DND-41 (cell line): ENCODE data around the gene KRT78.

Experiments
- ATAC-seq: fragments of 200-7000 bp; cut with Tn5 transposase; 3 replicates; pipeline ENCODE4 v1.9.1; 2021; ENCODE audit warnings: low read depth; ENCODE audit not compliant: insufficient read depth
- DNase-seq: peaks from one replicate; pipeline ENCODE4 v3.0.0-alpha.2; 2020
- H2AFZ ChIP-seq: 2 replicates; pipeline ENCODE4 v1.6.0; 2012; ENCODE audit warnings: low read depth, low read length
- H3K27ac ChIP-seq: 2 replicates; pipeline ENCODE4 v1.5.1; 2012; ENCODE audit warnings: low read length, inconsistent platforms
- H3K27me3 ChIP-seq: fragments of 200-600 bp; sonication (generic); 2 replicates; pipeline ENCODE4 v1.6.0; 2012; ENCODE audit warnings: low read length, mild to moderate bottlenecking, inconsistent platforms; ENCODE audit not compliant: insufficient read depth, poor library complexity
- H3K36me3 ChIP-seq: 2 replicates; pipeline ENCODE4 v1.5.1; 2012; ENCODE audit warnings: low read length, inconsistent platforms; ENCODE audit not compliant: insufficient read depth
- H3K4me1 ChIP-seq: 2 replicates; pipeline ENCODE4 v1.5.1; 2012; ENCODE audit warnings: mild to moderate bottlenecking, low read length; ENCODE audit not compliant: insufficient read depth
- H3K4me2 ChIP-seq: 2 replicates; pipeline ENCODE4 v1.6.0; 2012; ENCODE audit warnings: mild to moderate bottlenecking, moderate library complexity, low read length, inconsistent platforms; ENCODE audit not compliant: insufficient read depth
- H3K4me3 ChIP-seq, 2 experiments: fragments of 200-600 bp in 1 of 2; shearing (Covaris generic) in 1 of 2; 2 replicates each; pipeline ENCODE4 v1.5.1; 2012 to 2016; ENCODE audit warnings: inconsistent platforms in 2 of 2, low read length in 2 of 2, mild to moderate bottlenecking in 2 of 2, low read depth in 1 of 2, moderate library complexity in 1 of 2
- H3K79me2 ChIP-seq: 2 replicates; pipeline ENCODE4 v1.6.0; 2012; ENCODE audit warnings: low read length, inconsistent platforms; ENCODE audit not compliant: insufficient read depth
- H3K9ac ChIP-seq: 2 replicates; pipeline ENCODE4 v1.6.0; 2012; ENCODE audit warnings: low read depth, mild to moderate bottlenecking, inconsistent platforms, low read length, moderate library complexity
- H3K9me3 ChIP-seq: 2 replicates; pipeline ENCODE4 v1.5.1; 2012; ENCODE audit warnings: low read length, moderate library complexity, mild to moderate bottlenecking, inconsistent platforms; ENCODE audit not compliant: insufficient read depth, severe bottlenecking
- H4K20me1 ChIP-seq: 2 replicates; pipeline ENCODE4 v1.6.0; 2012; ENCODE audit warnings: low read length; ENCODE audit not compliant: insufficient read depth
- CTCF ChIP-seq: IDR thresholded peaks from 2 replicates; pipeline ENCODE4 v1.5.1; 2012; ENCODE audit warnings: borderline replicate concordance, low read length, moderate library complexity, mild to moderate bottlenecking; ENCODE audit not compliant: poor library complexity, severe bottlenecking; ENCODE audit errors: extremely low read depth
- EZH2 ChIP-seq: IDR thresholded peaks from 3 replicates; pipeline ENCODE4 v1.6.1; 2012; ENCODE audit warnings: borderline replicate concordance, low read depth, mild to moderate bottlenecking, moderate library complexity, low read length, inconsistent platforms; ENCODE audit not compliant: severe bottlenecking

Gene KRT78

GRCh38 chr12:52834727-52835001, 14.1 kb downstream of the KRT78 start:
- no peak for ATAC-seq
- no peak for TF ChIP-seq EZH2
- TF ChIP-seq CTCF: no peak
- H4K20me1 ChIP-seq: peaks cover 4% of the 10 kb centered on the region
- H3K27me3 ChIP-seq: peaks cover 26% of the 10 kb centered on the region
- no peaks in the 10 kb centered on the region for H3K79me2 ChIP-seq
- no peak overlapping the region for H3K27ac ChIP-seq
- no peak overlapping the region for H3K9ac ChIP-seq
- DNase-seq: no peak
- no peak overlapping the region for H3K4me3 ChIP-seq
- H3K4me2 ChIP-seq: no peak overlapping the region
- no peaks in the 10 kb centered on the region for H3K4me1 ChIP-seq
- H3K36me3 ChIP-seq: no peaks in the 10 kb centered on the region
- no peak overlapping the region for H2AFZ ChIP-seq
- no peaks in the 10 kb centered on the region for H3K9me3 ChIP-seq

GRCh38 chr12:52833922-52834726, 14.7 kb downstream of the KRT78 start, which contains the start of gene KRT79:
KRT79 (minus strand) TSS chr12:52834311; CDS start chr12:52834260, 51 bp downstream.
- no peaks in the 10 kb centered on the region for H3K4me1 ChIP-seq
- no peak within 1 kb of the TSS for H3K9ac ChIP-seq
- H3K9me3 ChIP-seq: no peaks in the 10 kb centered on the region
- TF ChIP-seq EZH2: no peak
- no peak for TF ChIP-seq CTCF
- H3K27me3 ChIP-seq: peaks cover 27% of the 10 kb centered on the region
- H3K27ac ChIP-seq: no peak within 1 kb of the TSS
- H4K20me1 ChIP-seq: peaks cover 4% of the 10 kb centered on the region
- no peak within 1 kb of the TSS for H3K4me3 ChIP-seq
- no peak within 1 kb of the TSS for H3K4me2 ChIP-seq
- DNase-seq (no peak), ATAC-seq (no peak)
- no peaks in the 10 kb centered on the region for H3K36me3 ChIP-seq
- H2AFZ ChIP-seq: no peak within 1 kb of the TSS
- H3K79me2 ChIP-seq: no peaks in the 10 kb centered on the region

- ATAC-seq (no peak), DNase-seq (no peak)
- H3K4me3 ChIP-seq: no peak overlapping the region
- H3K27ac ChIP-seq: no peak overlapping the region
- peaks cover 30% of the 10 kb centered on the region for H3K27me3 ChIP-seq
- no peaks in the 10 kb centered on the region for H3K4me1 ChIP-seq
- H4K20me1 ChIP-seq: peaks cover 4% of the 10 kb centered on the region
- H3K36me3 ChIP-seq: no peaks in the 10 kb centered on the region
- no peak overlapping the region for H3K9ac ChIP-seq
- no peak for TF ChIP-seq EZH2
- no peak for TF ChIP-seq CTCF
- no peak overlapping the region for H3K4me2 ChIP-seq
- no peaks in the 10 kb centered on the region for H3K79me2 ChIP-seq
- no peak overlapping the region for H2AFZ ChIP-seq
- no peaks in the 10 kb centered on the region for H3K9me3 ChIP-seq
These were observed 15.5 kb downstream of the KRT78 start for GRCh38 chr12:52832985-52833905.
